ENCODE results near the gene ZNF749. TPM values are rescaled to one million over a fixed set of nuclear protein-coding genes. Genes with fewer than 3 reads are reported as not detected.

The ZNF749 gene
- total and polyA plus RNA-seq, 2 of the 4 experiments (the other 2 are of a cell fraction) = 7.9 to 9.9 TPM

DNA sequence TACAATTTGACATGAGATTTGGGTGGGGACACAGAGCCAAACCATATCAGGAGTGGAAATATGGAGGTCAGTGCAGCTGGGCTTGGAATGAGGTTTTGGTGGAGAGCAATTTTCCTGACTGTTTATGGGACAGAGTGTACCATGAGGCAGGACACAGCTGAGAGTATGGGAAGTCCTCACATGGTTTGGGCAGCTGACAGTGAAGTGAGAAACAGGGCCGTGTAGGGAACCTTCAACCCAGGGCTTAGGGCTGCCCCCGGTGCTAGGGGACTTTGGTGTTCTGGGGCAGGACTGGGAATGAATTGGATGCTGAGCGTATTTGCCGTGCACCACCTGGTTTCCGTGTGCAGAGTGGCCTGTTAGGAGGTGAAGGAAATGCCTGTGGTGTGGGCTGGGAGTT is 39.4 kb upstream of the ZNF749 start (continued):
- TF ChIP-seq NFE2L2 (IDR thresholded peaks at IDR 0.05; ENCODE audit: low read depth, low read length) = no peak
- TF ChIP-seq, protein P1, sequence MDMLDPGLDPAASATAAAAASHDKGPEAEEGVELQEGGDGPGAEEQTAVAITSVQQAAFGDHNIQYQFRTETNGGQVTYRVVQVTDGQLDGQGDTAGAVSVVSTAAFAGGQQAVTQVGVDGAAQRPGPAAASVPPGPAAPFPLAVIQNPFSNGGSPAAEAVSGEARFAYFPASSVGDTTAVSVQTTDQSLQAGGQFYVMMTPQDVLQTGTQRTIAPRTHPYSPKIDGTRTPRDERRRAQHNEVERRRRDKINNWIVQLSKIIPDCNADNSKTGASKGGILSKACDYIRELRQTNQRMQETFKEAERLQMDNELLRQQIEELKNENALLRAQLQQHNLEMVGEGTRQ (IDR thresholded peaks at IDR 0.05; ENCODE audit: low read depth, low read length) = no peak
- TF ChIP-seq, protein P2, sequence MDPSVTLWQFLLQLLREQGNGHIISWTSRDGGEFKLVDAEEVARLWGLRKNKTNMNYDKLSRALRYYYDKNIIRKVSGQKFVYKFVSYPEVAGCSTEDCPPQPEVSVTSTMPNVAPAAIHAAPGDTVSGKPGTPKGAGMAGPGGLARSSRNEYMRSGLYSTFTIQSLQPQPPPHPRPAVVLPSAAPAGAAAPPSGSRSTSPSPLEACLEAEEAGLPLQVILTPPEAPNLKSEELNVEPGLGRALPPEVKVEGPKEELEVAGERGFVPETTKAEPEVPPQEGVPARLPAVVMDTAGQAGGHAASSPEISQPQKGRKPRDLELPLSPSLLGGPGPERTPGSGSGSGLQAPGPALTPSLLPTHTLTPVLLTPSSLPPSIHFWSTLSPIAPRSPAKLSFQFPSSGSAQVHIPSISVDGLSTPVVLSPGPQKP (IDR thresholded peaks at IDR 0.05; ENCODE audit: borderline replicate concordance, low read depth, low read length) = no peak

DNA sequence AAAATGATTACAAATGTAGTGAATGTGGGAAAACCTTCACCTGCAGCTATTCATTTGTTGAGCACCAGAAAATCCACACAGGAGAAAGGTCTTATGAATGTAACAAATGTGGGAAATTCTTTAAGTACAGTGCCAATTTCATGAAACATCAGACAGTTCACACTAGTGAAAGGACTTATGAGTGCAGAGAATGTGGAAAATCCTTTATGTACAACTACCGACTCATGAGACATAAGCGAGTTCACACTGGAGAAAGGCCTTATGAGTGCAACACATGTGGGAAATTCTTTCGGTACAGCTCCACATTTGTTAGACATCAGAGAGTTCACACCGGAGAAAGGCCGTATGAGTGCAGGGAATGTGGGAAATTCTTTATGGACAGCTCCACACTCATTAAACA is 36.3 kb upstream of the ZNF749 start:
- no TSS peak for BruUV-seq (replicated peaks)
- Histone ChIP-seq H4K8ac (ENCODE audit: low read depth in 2 of 2, low read length in 2 of 2) (no peak overlapping the region), H3K9me1 (ENCODE audit: insufficient read depth, low read length) (0 out of 2 replicates have a peak, but pooled peaks cover under 1% of the 10 kb centered on the region), H4K91ac (ENCODE audit: insufficient read depth, low read depth, low read length) (no peak overlapping the region), H2AK9ac (replicated peaks; ENCODE audit: low read depth, low read length, poor library complexity) (no peak overlapping the region), H2AK5ac (ENCODE audit: low read depth, low read length) (no peak overlapping the region), H4K20me1 (ENCODE audit: insufficient read depth, low read length) (no peaks in the 10 kb centered on the region; the same call in 1 of the 2 replicates), H2BK20ac (ENCODE audit: low read depth, low read length) (no peak overlapping the region), H3K79me1 (ENCODE audit: low read depth in 1 of 2, low read length in 2 of 2) (peaks cover 15 to 41% of the 10 kb centered on the region in 2 experiments), H3K23ac (ENCODE audit: low read depth, low read length) (no peak overlapping the region), H3K14ac (replicated peaks; ENCODE audit: low read depth, low read length) (no peak overlapping the region), H3K27me3 (ENCODE audit: control insufficient read depth, insufficient read depth, low read length) (no peaks in the 10 kb centered on the region), H3K27ac (ENCODE audit: insufficient read depth, low read length) (no peak overlapping the region), H2AFZ (replicated peaks; ENCODE audit: low read length, poor library complexity) (no peak overlapping the region), H3K18ac (ENCODE audit: low read depth, low read length) (no peak overlapping the region), H3K4me3 (ENCODE audit: insufficient read depth, low read depth, low read length) (no peak overlapping the region), H2BK15ac (ENCODE audit: low read depth, low read length) (no peak overlapping the region), H3K4ac (ENCODE audit: low read depth, low read length) (no peak overlapping the region), H3K4me1 (ENCODE audit: control insufficient read depth, insufficient read depth, low read length) (no peaks in the 10 kb centered on the region), H3K9ac (ENCODE audit: low read depth, low read length) (no peak overlapping the region), H3K4me2 (ENCODE audit: low read depth, low read length) (no peak overlapping the region), H3K56ac (ENCODE audit: extremely low read depth, insufficient read depth, low read length) (no peak overlapping the region), H3K9me3 (ENCODE audit: control insufficient read depth, insufficient read depth, low read length) (peaks cover 22% of the 10 kb centered on the region), H4K5ac (ENCODE audit: low read depth, low read length) (no peak overlapping the region), H3K36me3 (ENCODE audit: control insufficient read depth, insufficient read depth, low read length) (peaks cover 42% of the 10 kb centered on the region), H2BK5ac (ENCODE audit: low read depth, low read length, poor library complexity, severe bottlenecking) (no peak overlapping the region), H2BK120ac (ENCODE audit: low read depth, low read length) (no peak overlapping the region)
- ChIA-PET CTCF (no interaction called here), POLR2A (ENCODE audit: unreplicated experiment) (no interaction called here)
- in situ Hi-C loops (cut with MboI; ENCODE audit: low sequenced_read_pairs) (loop anchor here (25.0 kb wide), 1 partner anchor 987 kb away; the partner anchor contains the start of gene ZNF583), intact Hi-C loops (cut with micrococcal nuclease) (no loop called here), dilution Hi-C loops (cut with HindIII; ENCODE audit: low sequenced_read_pairs, unreplicated experiment) (no loop called here)
- ATAC-seq (ENCODE audit: low read depth) = no peak
- no CpG with 5 or more reads among the region's 5 CpGs for WGBS, 2 experiments (ENCODE audit: extremely low coverage in 2 of 2, insufficient read length in 1 of 2)
- no peak for DNase-seq
- TF ChIP-seq NFE2L2 (IDR thresholded peaks at IDR 0.05; ENCODE audit: low read depth, low read length) (no peak), RCOR1 (IDR thresholded peaks at IDR 0.05; ENCODE audit: insufficient replicate concordance, low read length) (no peak), CHD1 (IDR thresholded peaks at IDR 0.05; ENCODE audit: low read depth, low read length) (no peak), BHLHE40 (IDR thresholded peaks at IDR 0.05; ENCODE audit: low read depth, low read length) (no peak), RAD21 (IDR thresholded peaks at IDR 0.05; ENCODE audit: low read length) (no peak), MAFK (IDR thresholded peaks at IDR 0.05; ENCODE audit: low read depth, low read length) (no peak), CEBPB (IDR thresholded peaks at IDR 0.05; ENCODE audit: low read depth, low read length) (no peak)
- TF ChIP-seq, protein P2 (IDR thresholded peaks at IDR 0.05; ENCODE audit: borderline replicate concordance, low read depth, low read length) = no peak
- TF ChIP-seq, protein P3, sequence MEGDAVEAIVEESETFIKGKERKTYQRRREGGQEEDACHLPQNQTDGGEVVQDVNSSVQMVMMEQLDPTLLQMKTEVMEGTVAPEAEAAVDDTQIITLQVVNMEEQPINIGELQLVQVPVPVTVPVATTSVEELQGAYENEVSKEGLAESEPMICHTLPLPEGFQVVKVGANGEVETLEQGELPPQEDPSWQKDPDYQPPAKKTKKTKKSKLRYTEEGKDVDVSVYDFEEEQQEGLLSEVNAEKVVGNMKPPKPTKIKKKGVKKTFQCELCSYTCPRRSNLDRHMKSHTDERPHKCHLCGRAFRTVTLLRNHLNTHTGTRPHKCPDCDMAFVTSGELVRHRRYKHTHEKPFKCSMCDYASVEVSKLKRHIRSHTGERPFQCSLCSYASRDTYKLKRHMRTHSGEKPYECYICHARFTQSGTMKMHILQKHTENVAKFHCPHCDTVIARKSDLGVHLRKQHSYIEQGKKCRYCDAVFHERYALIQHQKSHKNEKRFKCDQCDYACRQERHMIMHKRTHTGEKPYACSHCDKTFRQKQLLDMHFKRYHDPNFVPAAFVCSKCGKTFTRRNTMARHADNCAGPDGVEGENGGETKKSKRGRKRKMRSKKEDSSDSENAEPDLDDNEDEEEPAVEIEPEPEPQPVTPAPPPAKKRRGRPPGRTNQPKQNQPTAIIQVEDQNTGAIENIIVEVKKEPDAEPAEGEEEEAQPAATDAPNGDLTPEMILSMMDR (conservative IDR thresholded peaks at IDR 0.05; ENCODE audit: low read depth, low read length) = no peak
- TF ChIP-seq, protein P1 (IDR thresholded peaks at IDR 0.05; ENCODE audit: low read depth, low read length) = no peak

Measured in IMR-90 (cell line).